B cell (primary cell): ENCODE results near the gene PTPRM. TPM values are rescaled to one million over a fixed set of nuclear protein-coding genes. Genes with fewer than 3 reads are reported as not detected.

ENCODE experiments used
- ATAC-seq: fragments of 200-7000 bp; cut with Tn5 transposase; one replicate; pipeline ENCODE4 v1.10.0; 2021; ENCODE audit warnings: low read depth, mild to moderate bottlenecking, moderate number of reproducible peaks, moderate library complexity
- CTCF ChIA-PET: fragments of 350-600 bp; sonication (Branson Sonifier 250); formaldehyde crosslinking; loops from one replicate; lab custom pipeline; 2021; ENCODE audit warnings: antibody characterized with exemption, inconsistent platforms; lab: Charles Lee
- POLR2A ChIA-PET: fragments of 350-600 bp; sonication (Branson Sonifier 250); formaldehyde crosslinking; loops from one replicate; lab custom pipeline; 2021; ENCODE audit warnings: antibody characterized with exemption; lab: Charles Lee
- DNase-seq: peaks from one replicate; pipeline ENCODE4 v3.0.0; 2013
- H2AFZ ChIP-seq: 2 replicates; pipeline ENCODE4 v1.6.1; 2012; ENCODE audit warnings: mild to moderate bottlenecking, low read depth, low read length; ENCODE audit not compliant: insufficient read depth, poor library complexity, severe bottlenecking
- H3K27ac ChIP-seq, 2 donors: 1 replicate in 1 of 2; 2 replicates in 1 of 2; pipeline ENCODE4 v1.5.1; 2012 to 2013; ENCODE audit warnings: low read length in 2 of 2, mild to moderate bottlenecking in 2 of 2, moderate library complexity in 1 of 2
- H3K27me3 ChIP-seq, 4 experiments: fragments of 200-600 bp in 1 of 4; sonication (generic) in 1 of 4; replicated peaks in 1 of 4; 1 replicate in 2 of 4; 2 replicates in 2 of 4; pipeline versions ENCODE4 v1.6.1 to v1.7.0; 2013 to 2016; ENCODE audit warnings: low read length in 3 of 4, mild to moderate bottlenecking in 2 of 4, mixed read lengths in 1 of 4, moderate library complexity in 1 of 4; ENCODE audit not compliant: insufficient read depth in 4 of 4, control insufficient read depth in 3 of 4; ENCODE audit errors: control extremely low read depth in 1 of 4
- H3K36me3 ChIP-seq, 2 experiments: replicated peaks in 1 of 2; 1 replicate in 1 of 2; 2 replicates in 1 of 2; pipeline versions ENCODE4 v1.6.1 to v1.7.1; 2013; ENCODE audit warnings: low read length in 1 of 2; ENCODE audit not compliant: insufficient read depth in 2 of 2, control insufficient read depth in 1 of 2; ENCODE audit errors: control extremely low read depth in 1 of 2, extremely low read depth in 1 of 2
- H3K4me1 ChIP-seq, 2 donors: fragments of 200-600 bp in 1 of 2; sonication (generic) in 1 of 2; 1 replicate in 1 of 2; 2 replicates in 1 of 2; pipeline versions ENCODE4 v1.5.1 to v1.6.1; 2013 to 2017; ENCODE audit warnings: low read length in 2 of 2; ENCODE audit not compliant: control insufficient read depth in 2 of 2, insufficient read depth in 2 of 2
- H3K4me2 ChIP-seq: replicated peaks from 2 replicates; pipeline ENCODE3; 2012; ENCODE audit warnings: mild to moderate bottlenecking, low read depth, low read length; ENCODE audit not compliant: poor library complexity, severe bottlenecking
- H3K4me3 ChIP-seq, 5 experiments: fragments of 200-600 bp in 1 of 5; sonication (generic) in 1 of 5; 1 replicate in 3 of 5; 2 replicates in 2 of 5; pipeline versions ENCODE4 v1.5.1 to v1.7.0; 2011 to 2016; ENCODE audit warnings: low read length in 4 of 5, mild to moderate bottlenecking in 4 of 5, low read depth in 2 of 5, control low read depth in 1 of 5, moderate library complexity in 1 of 5; ENCODE audit not compliant: insufficient read depth in 1 of 5; ENCODE audit errors: control extremely low read depth in 1 of 5, extremely low read depth in 1 of 5
- H3K79me2 ChIP-seq: fragments of 200-600 bp; sonication (generic); one replicate; pipeline ENCODE4 v1.6.0; 2016; ENCODE audit warnings: low read length; ENCODE audit not compliant: control insufficient read depth, insufficient read depth
- H3K9ac ChIP-seq: fragments of 200-600 bp; sonication (generic); 2 replicates; pipeline ENCODE4 v1.6.1; 2017; ENCODE audit warnings: mild to moderate bottlenecking, low read length, moderate library complexity
- H3K9me3 ChIP-seq, 3 donors: one replicate each; pipeline versions ENCODE4 v1.6.1 to v1.7.1; 2013; ENCODE audit warnings: low read length in 2 of 3; ENCODE audit not compliant: control insufficient read depth in 2 of 3, insufficient read depth in 1 of 3; ENCODE audit errors: control extremely low read depth in 1 of 3
- H4K20me1 ChIP-seq: 2 replicates; pipeline ENCODE4 v1.6.0; 2012; ENCODE audit warnings: mild to moderate bottlenecking, low read length; ENCODE audit not compliant: insufficient read depth, control insufficient read depth, poor library complexity, severe bottlenecking
- H3K27ac Mint-ChIP-seq: one replicate; pipeline ENCODE4 v1.8.0; 2021; ENCODE audit warnings: mixed read lengths
- H3K27me3 Mint-ChIP-seq: one replicate; pipeline ENCODE4 v1.8.0; 2021; ENCODE audit warnings: mixed read lengths
- H3K4me1 Mint-ChIP-seq: one replicate; pipeline ENCODE4 v1.8.0; 2021; ENCODE audit warnings: mixed read lengths
- H3K4me3 Mint-ChIP-seq: one replicate; pipeline ENCODE4 v1.8.0; 2021; ENCODE audit warnings: mixed read lengths
- H3K9me3 Mint-ChIP-seq: one replicate; pipeline ENCODE4 v1.8.0; 2022; ENCODE audit warnings: mixed read lengths; ENCODE audit not compliant: insufficient read depth
- EZH2 ChIP-seq: IDR thresholded peaks from 2 replicates; pipeline ENCODE4 v1.6.1; 2012; ENCODE audit warnings: borderline replicate concordance, low read depth, mild to moderate bottlenecking, moderate library complexity, low read length; ENCODE audit not compliant: insufficient read depth, poor library complexity, severe bottlenecking
- WGBS: methylation state at CpG from one replicate; pipeline ENCODE4 v1.1.5; 2013; ENCODE audit warnings: missing lambda C conversion rate; ENCODE audit not compliant: insufficient coverage; 5-methylcytosine and 5-hydroxymethylcytosine counted together
- intact Hi-C: fragments of 100-400 bp; cut with micrococcal nuclease; formaldehyde crosslinking; loops from one replicate; pipeline ENCODE4 v1.10.0; 2022
- polyA plus RNA-seq: library from polyadenylated mRNA; depleted of rRNA; stranded (reverse); fragments of >200 nt; gene quantifications from 2 replicates; pipeline ENCODE4 v1.2.3, GENCODE V29; 2012
- total RNA-seq, 2 donors: library from RNA; stranded (reverse); fragments of 120-200 nt in 1 of 2; gene quantifications; 1 replicate in 1 of 2; 2 replicates in 1 of 2; pipeline versions ENCODE4 v1.2.3 to v1.2.4, GENCODE V29; 2013 to 2022
- TF ChIP-seq, protein P1 (sequence below): fragments of 200-600 bp; IDR thresholded peaks from one replicate; pipeline ENCODE4 v1.8.0; 2022; ENCODE audit warnings: antibody characterized with exemption, mild to moderate bottlenecking

The PTPRM gene
- total and polyA plus RNA-seq, 2 donors (not counting 1 experiment from before 2014, with no cell fraction given), result 0.20 to 0.89 TPM

- Histone ChIP-seq H3K9me3 (peaks cover 0 to 5% (median 0%) of the 10 kb centered on the region in 3 donors), H3K4me2 (no peak overlapping the region), H3K9ac (no peak overlapping the region), H3K4me3 (no peak overlapping the region), H3K79me2 (no peaks in the 10 kb centered on the region), H2AFZ (no peak overlapping the region), H3K27me3 (peaks cover 0 to 5% (median 0%) of the 10 kb centered on the region in 4 experiments), H4K20me1 (no peaks in the 10 kb centered on the region), H3K27ac (no peak overlapping the region), H3K36me3 (no peaks in the 10 kb centered on the region), H3K4me1 (no peaks in the 10 kb centered on the region)
- DNase-seq (no peak), ATAC-seq (no peak)
- TF ChIP-seq EZH2, result no peak
- TF ChIP-seq, protein P1, sequence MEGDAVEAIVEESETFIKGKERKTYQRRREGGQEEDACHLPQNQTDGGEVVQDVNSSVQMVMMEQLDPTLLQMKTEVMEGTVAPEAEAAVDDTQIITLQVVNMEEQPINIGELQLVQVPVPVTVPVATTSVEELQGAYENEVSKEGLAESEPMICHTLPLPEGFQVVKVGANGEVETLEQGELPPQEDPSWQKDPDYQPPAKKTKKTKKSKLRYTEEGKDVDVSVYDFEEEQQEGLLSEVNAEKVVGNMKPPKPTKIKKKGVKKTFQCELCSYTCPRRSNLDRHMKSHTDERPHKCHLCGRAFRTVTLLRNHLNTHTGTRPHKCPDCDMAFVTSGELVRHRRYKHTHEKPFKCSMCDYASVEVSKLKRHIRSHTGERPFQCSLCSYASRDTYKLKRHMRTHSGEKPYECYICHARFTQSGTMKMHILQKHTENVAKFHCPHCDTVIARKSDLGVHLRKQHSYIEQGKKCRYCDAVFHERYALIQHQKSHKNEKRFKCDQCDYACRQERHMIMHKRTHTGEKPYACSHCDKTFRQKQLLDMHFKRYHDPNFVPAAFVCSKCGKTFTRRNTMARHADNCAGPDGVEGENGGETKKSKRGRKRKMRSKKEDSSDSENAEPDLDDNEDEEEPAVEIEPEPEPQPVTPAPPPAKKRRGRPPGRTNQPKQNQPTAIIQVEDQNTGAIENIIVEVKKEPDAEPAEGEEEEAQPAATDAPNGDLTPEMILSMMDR, result no peak
- Mint-ChIP-seq H3K27ac (no peak overlapping the region), H3K4me3 (no peak overlapping the region), H3K4me1 (no peaks in the 10 kb centered on the region), H3K9me3 (peaks cover 2% of the 10 kb centered on the region), H3K27me3 (peaks cover 11% of the 10 kb centered on the region)
- WGBS, result 50% methylated on average over 1 of the region's 3 CpGs
- CTCF ChIA-PET, result no interaction called here
- POLR2A ChIA-PET, result no interaction called here
- intact Hi-C loops, result no loop called here
These were observed 716.9 kb downstream of the PTPRM start for GRCh38 chr18:8283891-8284585.

GRCh38 chr18:8286303-8286702 lies 719.2 kb downstream of the PTPRM start:
- Mint-ChIP-seq H3K9me3 (peaks cover 2% of the 10 kb centered on the region), H3K27ac (no peak overlapping the region), H3K4me1 (peaks cover 3% of the 10 kb centered on the region), H3K4me3 (no peak overlapping the region), H3K27me3 (peaks cover 18% of the 10 kb centered on the region)
- Histone ChIP-seq H3K79me2 (no peaks in the 10 kb centered on the region), H3K4me2 (no peak overlapping the region), H4K20me1 (no peaks in the 10 kb centered on the region), H3K4me1 (no peaks in the 10 kb centered on the region), H3K4me3 (no peak overlapping the region), H3K9me3 (peaks cover 0 to 5% (median 0%) of the 10 kb centered on the region in 3 donors), H2AFZ (no peak overlapping the region), H3K27ac (no peak overlapping the region), H3K27me3 (peaks cover 0 to 7% (median 1%) of the 10 kb centered on the region in 4 experiments), H3K9ac (no peak overlapping the region), H3K36me3 (no peaks in the 10 kb centered on the region)
- TF ChIP-seq EZH2, result no peak
- TF ChIP-seq, protein P1, result no peak
- CTCF ChIA-PET, result no interaction called here
- no peak for DNase-seq
- ATAC-seq, result no peak
- POLR2A ChIA-PET, result no interaction called here
- WGBS, result 80% methylated on average over 1 of the region's 2 CpGs
- intact Hi-C loops, result no loop called here
